IMR-90 (cell line): ENCODE measurements around the gene IL11RA. TPM values are rescaled to one million over a fixed set of nuclear protein-coding genes. Genes with fewer than 3 reads are reported as not detected.
A peak's percentile ranks its signal among the peaks of the same experiment; 100 is the strongest.

Source experiments
- ATAC-seq: fragments of 200-7000 bp; cut with Tn5 transposase; 2 replicates; pipeline ENCODE4 v1.9.1; 2020; ENCODE audit warnings: low read depth, mild to moderate bottlenecking, moderate library complexity
- BruUV-seq: library from RNA; stranded (reverse); fragments of 400-500 nt; replicated peaks from 2 replicates; lab custom pipeline; 2021; lab: Mats Ljungman, UMichigan
- CTCF ChIA-PET: fragments of 300-600 bp; formaldehyde crosslinking; extraction: SDS; loops from one replicate; lab custom pipeline; 2021; ENCODE audit warnings: antibody characterized with exemption; lab: Yijun Ruan, JAX
- POLR2A ChIA-PET: fragments of 300-600 bp; sonication (Branson Sonifier 250); formaldehyde crosslinking; loops from one replicate; lab custom pipeline; 2022; ENCODE audit warnings: antibody characterized with exemption; ENCODE audit not compliant: unreplicated experiment; lab: Charles Lee
- DNase-seq: peaks from one replicate; pipeline ENCODE4 v3.0.0; 2013
- H2AFZ ChIP-seq: replicated peaks from 2 replicates; pipeline ENCODE3; 2013; ENCODE audit warnings: low read length, mild to moderate bottlenecking; ENCODE audit not compliant: poor library complexity
- H2AK5ac ChIP-seq: 2 replicates; pipeline ENCODE4 v1.6.1; 2013; ENCODE audit warnings: low read depth, low read length, inconsistent platforms
- H2AK9ac ChIP-seq: replicated peaks from 2 replicates; pipeline ENCODE3; 2013; ENCODE audit warnings: mild to moderate bottlenecking, low read depth, low read length, moderate library complexity; ENCODE audit not compliant: poor library complexity
- H2BK120ac ChIP-seq: 2 replicates; pipeline ENCODE4 v1.6.1; 2013; ENCODE audit warnings: low read depth, low read length, inconsistent platforms
- H2BK15ac ChIP-seq: 3 replicates; pipeline ENCODE4 v1.6.1; 2013; ENCODE audit warnings: low read depth, low read length, inconsistent platforms
- H2BK20ac ChIP-seq: 2 replicates; pipeline ENCODE4 v1.6.1; 2013; ENCODE audit warnings: low read depth, mild to moderate bottlenecking, inconsistent platforms, low read length, moderate library complexity
- H2BK5ac ChIP-seq: 2 replicates; pipeline ENCODE4 v1.6.1; 2013; ENCODE audit warnings: mild to moderate bottlenecking, low read depth, low read length, inconsistent platforms; ENCODE audit not compliant: poor library complexity, severe bottlenecking
- H3K14ac ChIP-seq: replicated peaks from 2 replicates; pipeline ENCODE4 v1.6.1; 2013; ENCODE audit warnings: low read depth, low read length, inconsistent platforms
- H3K18ac ChIP-seq: 2 replicates; pipeline ENCODE4 v1.6.1; 2013; ENCODE audit warnings: low read depth, low read length, control low read depth
- H3K23ac ChIP-seq: 2 replicates; pipeline ENCODE4 v1.6.1; 2013; ENCODE audit warnings: low read depth, low read length, inconsistent platforms
- H3K27ac ChIP-seq: 2 replicates; pipeline ENCODE4 v1.5.1; 2013; ENCODE audit warnings: mild to moderate bottlenecking, control low read depth, low read length; ENCODE audit not compliant: insufficient read depth
- H3K27me3 ChIP-seq: 2 replicates; pipeline ENCODE4 v1.6.1; 2013; ENCODE audit warnings: low read length; ENCODE audit not compliant: control insufficient read depth, insufficient read depth
- H3K36me3 ChIP-seq: 2 replicates; pipeline ENCODE4 v1.6.1; 2013; ENCODE audit warnings: low read length, mixed read lengths; ENCODE audit not compliant: control insufficient read depth, insufficient read depth
- H3K4ac ChIP-seq: 2 replicates; pipeline ENCODE4 v1.6.1; 2013; ENCODE audit warnings: low read depth, low read length, inconsistent platforms
- H3K4me1 ChIP-seq: 2 replicates; pipeline ENCODE4 v1.6.1; 2013; ENCODE audit warnings: low read length, mixed read lengths; ENCODE audit not compliant: control insufficient read depth, insufficient read depth
- H3K4me2 ChIP-seq: 2 replicates; pipeline ENCODE4 v1.6.1; 2013; ENCODE audit warnings: low read depth, mild to moderate bottlenecking, control low read depth, low read length, moderate library complexity
- H3K4me3 ChIP-seq: 2 replicates; pipeline ENCODE4 v1.5.1; 2013; ENCODE audit warnings: low read depth, mild to moderate bottlenecking, control low read depth, low read length, moderate library complexity; ENCODE audit not compliant: insufficient read depth
- H3K56ac ChIP-seq: 2 replicates; pipeline ENCODE4 v1.6.1; 2013; ENCODE audit warnings: low read length, inconsistent platforms; ENCODE audit not compliant: insufficient read depth; ENCODE audit errors: extremely low read depth
- H3K79me1 ChIP-seq, 2 experiments: 2 replicates each; pipeline ENCODE4 v1.6.1; 2013; ENCODE audit warnings: low read length in 2 of 2, inconsistent platforms in 1 of 2, low read depth in 1 of 2
- H3K9ac ChIP-seq: 2 replicates; pipeline ENCODE4 v1.6.1; 2013; ENCODE audit warnings: low read depth, low read length, control low read depth
- H3K9me1 ChIP-seq: 2 replicates; pipeline ENCODE4 v1.6.1; 2013; ENCODE audit warnings: low read length, inconsistent platforms; ENCODE audit not compliant: insufficient read depth
- H3K9me3 ChIP-seq: 2 replicates; pipeline ENCODE4 v1.6.1; 2013; ENCODE audit warnings: low read length; ENCODE audit not compliant: control insufficient read depth, insufficient read depth
- H4K20me1 ChIP-seq: 2 replicates; pipeline ENCODE4 v1.6.1; 2013; ENCODE audit warnings: low read length, inconsistent platforms; ENCODE audit not compliant: insufficient read depth
- H4K5ac ChIP-seq: 2 replicates; pipeline ENCODE4 v1.6.1; 2013; ENCODE audit warnings: mild to moderate bottlenecking, low read depth, low read length, control low read depth
- H4K8ac ChIP-seq, 2 experiments: 2 replicates each; pipeline ENCODE4 v1.6.1; 2013; ENCODE audit warnings: low read depth in 2 of 2, low read length in 2 of 2, control low read depth in 1 of 2, inconsistent platforms in 1 of 2
- H4K91ac ChIP-seq: 2 replicates; pipeline ENCODE4 v1.6.1; 2013; ENCODE audit warnings: low read depth, low read length, inconsistent platforms; ENCODE audit not compliant: insufficient read depth
- RAD21 ChIP-seq: IDR thresholded peaks from 2 replicates; pipeline ENCODE4 v1.6.1; 2012; ENCODE audit warnings: low read length, improper control_type of control experiment
- SMC3 ChIP-seq: fragments of 150-350 bp; IDR thresholded peaks from 2 replicates; pipeline ENCODE4 v1.6.1; 2016; ENCODE audit warnings: low read depth, mild to moderate bottlenecking, antibody characterized with exemption, low read length, moderate library complexity
- USF2 ChIP-seq: fragments of 150-350 bp; IDR thresholded peaks from 2 replicates; pipeline ENCODE4 v1.6.1; 2017; ENCODE audit warnings: mild to moderate bottlenecking, antibody characterized with exemption, low read length, low read depth
- WGBS, 2 experiments: methylation state at CpG; one replicate each; pipeline versions ENCODE4 v1.1.5 to v1.1.7; 2013; ENCODE audit warnings: missing lambda C conversion rate in 2 of 2; ENCODE audit not compliant: insufficient read length in 1 of 2; ENCODE audit errors: extremely low coverage in 2 of 2; 5-methylcytosine and 5-hydroxymethylcytosine counted together
- dilution Hi-C: fragments of 300-500 bp; cut with HindIII; formaldehyde crosslinking; loops from one replicate; pipeline ENCODE4 v1.14.3; 2018; ENCODE audit warnings: low sequenced_read_pairs; ENCODE audit not compliant: unreplicated experiment
- in situ Hi-C: fragments of 300-500 bp; cut with MboI; formaldehyde crosslinking; loops from 3 replicates; pipeline ENCODE4 v1.14.3; 2019; ENCODE audit warnings: low sequenced_read_pairs, inconsistent platforms, mixed read lengths
- intact Hi-C: fragments of 100-400 bp; cut with micrococcal nuclease; formaldehyde crosslinking; loops from 2 replicates; pipeline ENCODE4 v1.10.0; 2022
- polyA plus RNA-seq, 3 experiments: library from polyadenylated mRNA; depleted of rRNA; stranded (reverse); fragments of >200 nt; gene quantifications; 2 replicates each; pipeline ENCODE4 v1.2.3, GENCODE V29; 2012; ENCODE audit warnings: low replicate concordance in 1 of 3
- total RNA-seq: library from RNA; depleted of rRNA; stranded (reverse); fragments of >200 nt; gene quantifications from 2 replicates; pipeline ENCODE4 v1.2.3, GENCODE V29; 2012
- TF ChIP-seq, protein P1 (sequence below): fragments of 150-350 bp; IDR thresholded peaks from 2 replicates; pipeline ENCODE4 v1.6.1; 2016; ENCODE audit warnings: low read depth, mild to moderate bottlenecking, low read length, moderate library complexity, borderline replicate concordance
- TF ChIP-seq, protein P2 (sequence below): conservative IDR thresholded peaks from 2 replicates; pipeline ENCODE4 v1.5.1; 2012; ENCODE audit warnings: mild to moderate bottlenecking, low read depth, low read length, improper control_type of control experiment

IL11RA gene
- total and polyA plus RNA-seq, 2 of the 4 experiments (the other 2 are of a cell fraction): 8.2 to 15.9 TPM

- Histone ChIP-seq H4K91ac (no peak overlapping the region), H2AFZ (peak overlapping the region; percentile 56), H3K9me1 (no peaks in the 10 kb centered on the region), H3K56ac (no peak overlapping the region), H3K4me1 (no peaks in the 10 kb centered on the region), H2AK9ac (peak overlapping the region; percentile 57), H4K20me1 (peaks cover 5% of the 10 kb centered on the region; the same call in 1 of the 2 replicates), H2BK120ac (no peak overlapping the region), H3K4me3 (no peak overlapping the region), H2BK20ac (no peak overlapping the region), H2AK5ac (no peak overlapping the region), H3K27ac (no peak overlapping the region), H2BK15ac (no peak overlapping the region), H4K8ac (no peak overlapping the region), H3K23ac (no peak overlapping the region), H3K18ac (no peak overlapping the region), H3K27me3 (peaks cover 55% of the 10 kb centered on the region), H3K9me3 (no peaks in the 10 kb centered on the region), H4K5ac (no peak overlapping the region), H3K4ac (no peak overlapping the region), H3K4me2 (no peak overlapping the region), H3K14ac (no peak overlapping the region), H3K9ac (no peak overlapping the region), H3K79me1 (no peaks in the 10 kb centered on the region), H2BK5ac (no peak overlapping the region), H3K36me3 (no peaks in the 10 kb centered on the region)
- ChIA-PET POLR2A (no interaction called here), CTCF (interaction anchor here (0.5 to 1.5 kb wide), 7 partner anchors 8 to 60 kb away, joined by 3 to 8 read pairs (median 4); no protein-coding TSS in a partner anchor)
- BruUV-seq: no TSS peak
- dilution Hi-C loops (no loop called here), in situ Hi-C loops (loop anchor here (5.0 to 10.0 kb wide), 2 partner anchors 169 to 196 kb away; no protein-coding TSS in a partner anchor), intact Hi-C loops (loop anchor here (1.0 kb wide), 3 partner anchors 55 to 271 kb away; no protein-coding TSS in a partner anchor)
- ATAC-seq (peak; percentile 97), DNase-seq (peak; percentile 63)
- WGBS, 2 experiments: no CpG with 5 or more reads among the region's 4 CpGs
- TF ChIP-seq RAD21 (peak; percentile 94), USF2 (no peak), SMC3 (peak; percentile 81)
- TF ChIP-seq, protein P1, sequence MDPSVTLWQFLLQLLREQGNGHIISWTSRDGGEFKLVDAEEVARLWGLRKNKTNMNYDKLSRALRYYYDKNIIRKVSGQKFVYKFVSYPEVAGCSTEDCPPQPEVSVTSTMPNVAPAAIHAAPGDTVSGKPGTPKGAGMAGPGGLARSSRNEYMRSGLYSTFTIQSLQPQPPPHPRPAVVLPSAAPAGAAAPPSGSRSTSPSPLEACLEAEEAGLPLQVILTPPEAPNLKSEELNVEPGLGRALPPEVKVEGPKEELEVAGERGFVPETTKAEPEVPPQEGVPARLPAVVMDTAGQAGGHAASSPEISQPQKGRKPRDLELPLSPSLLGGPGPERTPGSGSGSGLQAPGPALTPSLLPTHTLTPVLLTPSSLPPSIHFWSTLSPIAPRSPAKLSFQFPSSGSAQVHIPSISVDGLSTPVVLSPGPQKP: no peak
- TF ChIP-seq, protein P2, sequence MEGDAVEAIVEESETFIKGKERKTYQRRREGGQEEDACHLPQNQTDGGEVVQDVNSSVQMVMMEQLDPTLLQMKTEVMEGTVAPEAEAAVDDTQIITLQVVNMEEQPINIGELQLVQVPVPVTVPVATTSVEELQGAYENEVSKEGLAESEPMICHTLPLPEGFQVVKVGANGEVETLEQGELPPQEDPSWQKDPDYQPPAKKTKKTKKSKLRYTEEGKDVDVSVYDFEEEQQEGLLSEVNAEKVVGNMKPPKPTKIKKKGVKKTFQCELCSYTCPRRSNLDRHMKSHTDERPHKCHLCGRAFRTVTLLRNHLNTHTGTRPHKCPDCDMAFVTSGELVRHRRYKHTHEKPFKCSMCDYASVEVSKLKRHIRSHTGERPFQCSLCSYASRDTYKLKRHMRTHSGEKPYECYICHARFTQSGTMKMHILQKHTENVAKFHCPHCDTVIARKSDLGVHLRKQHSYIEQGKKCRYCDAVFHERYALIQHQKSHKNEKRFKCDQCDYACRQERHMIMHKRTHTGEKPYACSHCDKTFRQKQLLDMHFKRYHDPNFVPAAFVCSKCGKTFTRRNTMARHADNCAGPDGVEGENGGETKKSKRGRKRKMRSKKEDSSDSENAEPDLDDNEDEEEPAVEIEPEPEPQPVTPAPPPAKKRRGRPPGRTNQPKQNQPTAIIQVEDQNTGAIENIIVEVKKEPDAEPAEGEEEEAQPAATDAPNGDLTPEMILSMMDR: peak; percentile 90
Measured at GRCh38 chr9:34603610-34604231, 48.3 kb upstream of the IL11RA start.
